Stimulated activated CD8-positive, alpha-beta memory T cell treated with anti-CD3 and anti-CD28 coated beads, Interleukin-7, amount 100 ng/mL, for 48 hours (primary cell): ENCODE data around the gene TSHZ2.
"Not testable (repeated sequence)": the region's sequence is repeated elsewhere in the genome, so short reads cannot be mapped to it uniquely, and the experiment has no call there.

ENCODE experiments used
- DNase-seq, 2 donors: peaks; one replicate each; pipeline ENCODE4 v3.0.0-alpha.2; 2020; ENCODE audit warnings: low read depth in 1 of 2; ENCODE audit errors: extremely low read depth in 1 of 2

Gene TSHZ2

DNA sequence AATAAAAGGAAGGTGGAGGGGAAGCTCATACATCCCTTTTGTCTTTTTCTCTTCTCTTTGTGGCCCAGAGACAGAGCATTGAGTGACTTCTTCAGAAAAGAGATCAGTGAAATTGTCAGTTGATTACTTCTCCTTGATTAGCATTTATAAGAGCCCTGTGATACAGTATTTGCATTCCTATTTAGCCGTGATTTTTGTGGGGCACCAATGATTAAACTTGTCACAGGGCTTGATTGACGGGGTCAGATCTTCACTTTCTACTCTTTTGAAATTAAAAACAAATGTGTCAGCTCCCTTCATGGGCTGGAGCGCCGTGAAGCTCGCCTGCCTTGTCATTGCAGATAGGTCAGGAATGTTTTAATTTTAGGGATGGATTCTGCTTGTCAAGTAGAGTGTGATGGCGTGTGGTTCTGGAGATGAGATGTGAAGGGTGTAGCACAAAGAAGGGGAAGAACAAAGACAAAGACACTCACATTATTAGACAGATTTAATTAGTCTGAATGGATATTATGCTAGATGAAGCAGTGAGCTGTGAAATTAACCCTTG lies 454.7 kb downstream of the TSHZ2 start:
- DNase-seq = no peak

GRCh38 chr20:53427951-53428350 lies 455.8 kb downstream of the TSHZ2 start:
- DNase-seq = no peak

- no peak for DNase-seq
Observed at GRCh38 chr20:53428588-53428987, 456.4 kb downstream of the TSHZ2 start.

- no peak for DNase-seq
Observed at GRCh38 chr20:53428996-53429395, 456.8 kb downstream of the TSHZ2 start.

- no peak for DNase-seq
Observed at GRCh38 chr20:53434662-53435061, 462.5 kb downstream of the TSHZ2 start.

GRCh38 chr20:53436927-53437326 lies 464.8 kb downstream of the TSHZ2 start:
- not testable (repeated sequence) for DNase-seq

- DNase-seq = no peak
Observed at GRCh38 chr20:53438368-53438767, 466.2 kb downstream of the TSHZ2 start.

GRCh38 chr20:53439046-53439445 lies 466.9 kb downstream of the TSHZ2 start:
- no peak for DNase-seq

DNA sequence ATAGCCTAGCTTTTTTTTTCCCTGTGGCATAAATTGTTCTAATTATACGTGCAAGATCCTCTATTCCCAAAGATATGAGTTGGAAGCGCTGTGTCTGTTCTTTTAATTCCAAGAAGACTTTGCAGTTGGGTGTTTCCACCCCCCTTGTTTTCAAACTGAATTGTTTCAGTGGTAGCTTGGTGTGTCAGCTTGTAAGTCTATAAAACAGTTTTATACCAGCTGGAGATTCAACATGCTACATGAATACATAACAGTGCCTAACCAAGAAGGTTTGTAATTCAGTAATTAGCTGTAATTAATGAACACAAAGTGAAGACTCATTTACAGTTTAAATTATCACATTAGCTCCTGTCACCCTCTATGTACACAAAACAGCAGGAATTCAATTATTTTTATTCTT lies 467.5 kb downstream of the TSHZ2 start:
- DNase-seq = no peak

DNA sequence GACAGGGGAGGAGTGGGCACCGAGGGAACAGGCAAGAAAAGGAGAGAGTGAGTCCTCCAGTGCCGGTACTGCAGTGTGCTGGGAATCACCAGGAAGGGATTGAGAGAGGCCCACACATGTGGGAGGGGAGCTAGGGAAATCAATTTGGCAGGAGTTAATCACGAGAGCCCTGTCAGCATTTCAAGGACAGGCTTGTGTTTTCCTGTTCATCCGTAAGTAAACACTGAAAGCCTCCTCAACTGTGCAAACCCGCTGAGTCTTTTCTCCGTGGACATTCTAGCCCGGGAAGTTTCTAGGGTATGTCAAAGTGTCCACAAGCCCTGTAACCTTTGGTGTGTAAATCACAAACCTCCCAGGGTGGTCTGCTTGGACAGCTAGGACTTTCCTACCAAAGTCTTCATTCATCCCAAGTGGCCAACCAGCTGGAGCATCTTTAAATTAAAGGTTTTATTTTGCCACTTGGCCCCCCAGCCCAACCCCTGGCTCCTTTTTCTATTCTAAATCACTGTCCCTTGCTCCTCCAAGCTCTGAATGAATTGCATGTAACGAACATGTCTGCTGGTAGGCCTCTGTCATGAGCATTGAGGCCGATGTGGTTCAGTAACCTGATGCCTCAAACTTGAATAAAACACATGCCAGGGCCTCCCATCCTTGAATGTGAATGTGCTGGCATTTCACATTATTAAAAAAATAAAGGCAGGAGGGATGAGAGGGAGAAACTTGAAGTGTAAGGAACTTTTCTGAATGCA lies 472.4 kb downstream of the TSHZ2 start:
- DNase-seq = no peak

DNA sequence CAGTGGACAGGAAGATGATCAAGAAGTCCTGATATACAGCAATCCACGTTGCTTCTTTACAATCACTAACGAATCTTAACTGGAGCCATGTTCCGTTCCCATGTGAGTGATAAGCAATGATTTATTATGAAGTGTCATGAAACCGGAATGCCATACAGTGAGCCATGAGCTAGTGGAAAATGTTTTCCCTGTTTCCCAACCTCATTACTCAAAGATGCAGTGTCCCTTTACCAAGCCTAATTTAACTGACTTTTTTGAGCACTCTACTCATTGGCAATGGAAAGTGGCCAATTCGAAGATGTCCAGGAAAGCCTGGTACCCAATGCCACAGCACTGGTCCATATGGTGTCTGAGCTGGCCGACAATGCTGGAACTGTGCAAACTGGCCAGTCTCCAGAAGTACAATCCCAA lies 473.2 kb downstream of the TSHZ2 start:
- no peak for DNase-seq

- no peak for DNase-seq
Observed at GRCh38 chr20:53445932-53446331, 473.8 kb downstream of the TSHZ2 start.

- no peak for DNase-seq
Observed at GRCh38 chr20:53447316-53447715, 475.2 kb downstream of the TSHZ2 start.

DNA sequence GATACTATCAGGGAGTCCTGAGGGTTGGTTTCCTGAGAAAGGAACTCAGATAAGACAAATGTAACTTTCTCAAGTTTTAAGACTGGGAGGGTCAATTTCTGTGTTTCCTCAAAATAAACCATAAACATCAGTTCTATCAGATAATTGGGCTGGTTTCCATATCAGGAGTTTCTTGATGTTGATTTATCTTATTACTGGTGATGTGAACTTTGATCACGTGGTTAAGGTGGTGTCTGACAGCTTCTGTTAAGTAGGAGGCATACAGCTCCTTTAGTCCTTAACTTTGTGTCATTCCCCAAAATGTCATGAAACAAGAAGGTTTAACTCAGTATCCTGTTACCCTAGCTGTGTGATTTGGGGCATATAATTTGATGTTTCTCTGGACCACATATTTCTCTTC lies 476.3 kb downstream of the TSHZ2 start:
- DNase-seq = no peak

GRCh38 chr20:53448875-53449274 lies 476.7 kb downstream of the TSHZ2 start:
- no peak for DNase-seq

DNA sequence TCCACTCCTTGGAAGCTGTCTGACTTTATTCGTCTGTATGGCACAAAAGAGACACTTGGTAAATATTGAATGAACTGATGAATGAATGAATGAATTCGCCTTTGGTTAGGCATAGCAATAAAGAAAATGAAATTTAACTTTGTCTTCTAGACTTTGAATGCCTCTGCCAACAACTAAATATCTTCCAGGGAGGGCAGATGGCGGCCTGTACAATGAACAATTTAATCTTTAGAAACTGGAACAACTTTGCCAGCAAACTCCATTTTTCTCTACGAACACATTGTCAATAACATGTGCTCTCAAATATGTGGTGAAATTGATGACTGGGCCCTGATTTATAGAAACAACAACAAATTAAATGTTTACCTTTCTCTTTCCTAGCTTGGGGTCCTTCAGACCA lies 480.9 kb downstream of the TSHZ2 start:
- no peak for DNase-seq

GRCh38 chr20:53454675-53455276 lies 482.6 kb downstream of the TSHZ2 start:
- DNase-seq = no peak

GRCh38 chr20:53463101-53463972 lies 491.2 kb downstream of the TSHZ2 start:
- DNase-seq = no peak

GRCh38 chr20:53466279-53466678 lies 494.1 kb downstream of the TSHZ2 start:
- DNase-seq = no peak

DNA sequence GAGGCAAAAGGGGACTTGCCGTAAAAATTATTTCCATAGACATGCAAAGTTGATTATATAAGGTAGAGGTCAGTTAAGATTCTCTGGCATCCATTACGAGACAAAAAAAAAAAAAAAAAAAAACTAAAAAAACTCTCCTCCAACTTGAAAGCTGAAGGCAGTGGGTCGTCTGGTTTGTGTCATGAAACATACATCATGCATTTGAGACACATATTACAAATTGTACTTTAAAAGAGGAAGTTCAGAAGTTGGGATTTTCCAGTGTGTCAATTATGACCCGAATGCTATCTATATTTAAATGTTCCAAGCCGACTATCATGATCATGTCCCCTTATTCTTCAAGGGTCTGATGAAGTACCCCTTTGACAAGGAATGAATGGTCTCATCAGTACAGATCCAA lies 496.4 kb downstream of the TSHZ2 start:
- no peak for DNase-seq

- DNase-seq = not testable (repeated sequence)
Observed at GRCh38 chr20:53472859-53473258, 500.7 kb downstream of the TSHZ2 start.
